HepG2 (cell line): ENCODE data around the gene ATG13. TPM values are rescaled to one million over a fixed set of nuclear protein-coding genes. Genes with fewer than 3 reads are reported as not detected.
A peak's percentile ranks its signal among the peaks of the same experiment; 100 is the strongest.

Experiments used
- AFF4 ChIP-seq: sonication (generic); formaldehyde crosslinking; IDR thresholded peaks from 2 replicates; pipeline ENCODE4 v1.4.0; 2020; ENCODE audit warnings: missing genetic modification reagents
- CERS6 ChIP-seq: sonication (generic); formaldehyde crosslinking; IDR thresholded peaks from 2 replicates; pipeline ENCODE4 v1.5.0; 2020; ENCODE audit warnings: missing genetic modification reagents
- CHD4 ChIP-seq: fragments of 200-600 bp; sonication (generic); IDR thresholded peaks from 2 replicates; pipeline ENCODE4 v1.7.0; 2017; ENCODE audit warnings: mild to moderate bottlenecking, low read length, borderline replicate concordance
- LBX2 ChIP-seq: sonication (generic); formaldehyde crosslinking; IDR thresholded peaks from 2 replicates; pipeline ENCODE4 v1.5.0; 2020; ENCODE audit warnings: missing genetic modification reagents, mild to moderate bottlenecking, borderline replicate concordance
- POLR2A ChIP-seq, 2 experiments: IDR thresholded peaks; 2 replicates each; pipeline ENCODE4 v1.6.1; 2011; ENCODE audit warnings: low read depth in 2 of 2, low read length in 2 of 2, mild to moderate bottlenecking in 1 of 2, moderate library complexity in 1 of 2; ENCODE audit not compliant: insufficient read depth in 1 of 2
- POLR2AphosphoS5 ChIP-seq: IDR thresholded peaks from 2 replicates; pipeline ENCODE4 v1.6.1; 2012; ENCODE audit warnings: low read depth, low read length
- SAP130 ChIP-seq: IDR thresholded peaks from 2 replicates; pipeline ENCODE4 v1.6.1; 2016; ENCODE audit warnings: low read depth
- SKI ChIP-seq: fragments of 450-650 bp; IDR thresholded peaks from one replicate; pipeline ENCODE4 v1.6.1; 2018; ENCODE audit warnings: mild to moderate bottlenecking; ENCODE audit not compliant: partially characterized antibody
- SRY ChIP-seq: sonication (generic); formaldehyde crosslinking; IDR thresholded peaks from 2 replicates; pipeline ENCODE4 v1.8.0; 2022; ENCODE audit warnings: mild to moderate bottlenecking, missing genetic modification reagents
- TRIM24 ChIP-seq: sonication (generic); formaldehyde crosslinking; IDR thresholded peaks from 2 replicates; pipeline ENCODE4 v1.8.0; 2022; ENCODE audit warnings: mild to moderate bottlenecking, missing genetic modification reagents
- ZBTB39 ChIP-seq: sonication (generic); formaldehyde crosslinking; IDR thresholded peaks from 2 replicates; pipeline ENCODE4 v1.5.0; 2020; ENCODE audit warnings: missing genetic modification reagents
- ZFP82 ChIP-seq: sonication (generic); formaldehyde crosslinking; IDR thresholded peaks from 2 replicates; pipeline ENCODE4 v1.5.1; 2020; ENCODE audit warnings: mild to moderate bottlenecking, missing genetic modification reagents, borderline replicate concordance
- ZNF18 ChIP-seq: sonication (generic); formaldehyde crosslinking; IDR thresholded peaks from 2 replicates; pipeline ENCODE4 v1.8.0; 2022; ENCODE audit warnings: mild to moderate bottlenecking, missing genetic modification reagents; ENCODE audit not compliant: insufficient replicate concordance
- ZNF234 ChIP-seq: sonication (generic); formaldehyde crosslinking; conservative IDR thresholded peaks from 2 replicates; pipeline ENCODE4 v1.5.1; 2020; ENCODE audit warnings: mild to moderate bottlenecking, missing genetic modification reagents
- ZNF687 ChIP-seq: sonication (generic); formaldehyde crosslinking; IDR thresholded peaks from 2 replicates; pipeline ENCODE4 v1.5.1; 2020; ENCODE audit warnings: mild to moderate bottlenecking, missing genetic modification reagents, moderate library complexity
- ZNF747 ChIP-seq: sonication (generic); formaldehyde crosslinking; IDR thresholded peaks from 2 replicates; pipeline ENCODE4 v1.8.1; 2023; ENCODE audit warnings: missing genetic modification reagents, mild to moderate bottlenecking, borderline replicate concordance
- ZNF782 ChIP-seq: sonication (generic); formaldehyde crosslinking; IDR thresholded peaks from 2 replicates; pipeline ENCODE4 v1.4.0; 2020; ENCODE audit warnings: missing genetic modification reagents, mild to moderate bottlenecking, borderline replicate concordance
- polyA plus RNA-seq, 8 experiments: library from polyadenylated mRNA; depleted of rRNA in 3 of 8; stranded (reverse) in 7 of 8; unstranded in 1 of 8; fragments of >200 nt; fragmentation: Illumina TruSeq in 4 of 8; extraction: Trizol in 4 of 8; gene quantifications; 2 replicates each; pipeline versions ENCODE4 v1.2.1 to v1.2.3, GENCODE V29; 2011 to 2016; ENCODE audit warnings: low read depth in 4 of 8, missing spikeins in 1 of 8, mixed read lengths in 1 of 8; ENCODE audit not compliant: insufficient read depth in 1 of 8
- total RNA-seq, 5 experiments: library from RNA; depleted of rRNA; stranded (reverse); fragments of >200 nt; fragmentation: Illumina TruSeq; extraction: Trizol; gene quantifications; 2 replicates each; pipeline ENCODE4 v1.2.3, GENCODE V29; 2016; ENCODE audit warnings: low read depth in 1 of 5

Gene ATG13
- total and polyA plus RNA-seq, 2 of the 13 experiments (the other 11 are each of a cell fraction or from before 2014, with no cell fraction given): 55.0 to 77.3 TPM

- TF ChIP-seq ZBTB39 (CRISPR knock-in tag) (no peak), AFF4 (no peak), ZNF747 (CRISPR knock-in tag) (no peak), TRIM24 (CRISPR knock-in tag) (no peak), SAP130 (CRISPR knock-in tag) (no peak), ZNF234 (no peak), POLR2A (IDR thresholded peaks at IDR 0.05; ENCODE audit: insufficient read depth in 1 of 2, low read depth in 2 of 2, low read length in 2 of 2) (peak in 1 of 2 experiments; percentile 44; a peak in 1 of 4 replicates), CERS6 (CRISPR knock-in tag) (no peak), POLR2AphosphoS5 (peak; percentile 51), ZFP82 (CRISPR knock-in tag) (no peak), ZNF782 (no peak), CHD4 (no peak), SKI (no peak), ZNF687 (CRISPR knock-in tag) (peak; percentile 33), LBX2 (CRISPR knock-in tag) (no peak), ZNF18 (peak; percentile 40), SRY (CRISPR knock-in tag) (peak; percentile 65; the same call in 1 of the 2 replicates)
Observed at GRCh38 chr11:46724088-46724487, 106.7 kb downstream of the ATG13 start (continued).
